22Rv1 (cell line): Measurements from ENCODE around the gene EPYC.

ENCODE experiments used
- CTCF ChIP-seq: fragments of 450-650 bp; IDR thresholded peaks from 2 replicates; pipeline ENCODE4 v1.5.1; 2017; ENCODE audit warnings: mild to moderate bottlenecking
- ZFX ChIP-seq: fragments of 450-650 bp; IDR thresholded peaks from 2 replicates; pipeline ENCODE4 v1.6.1; 2017; ENCODE audit warnings: antibody characterized with exemption, borderline replicate concordance

DNA sequence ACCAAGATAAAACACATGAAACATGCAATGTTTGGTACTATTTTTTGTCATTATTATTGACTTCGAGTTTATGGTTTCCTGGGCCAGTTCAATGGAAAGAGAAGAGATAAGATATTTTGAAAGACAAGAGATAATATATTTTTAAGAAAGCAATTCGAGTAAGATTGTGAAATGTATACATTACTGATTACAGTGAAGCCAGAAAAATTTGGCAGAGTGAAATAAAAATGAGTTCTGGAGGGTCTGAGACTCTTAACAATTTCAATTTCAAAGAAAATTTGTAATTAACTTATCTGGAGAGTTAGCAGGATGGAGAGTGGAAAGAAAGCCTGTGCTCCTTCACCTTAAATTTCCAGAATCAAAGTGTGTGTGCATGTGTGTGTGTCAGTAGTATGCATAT, 67.1 kb downstream of the EPYC start:
- TF ChIP-seq CTCF = no peak
- TF ChIP-seq ZFX = no peak
